ENCODE measurements around the gene IL12RB1. TPM values are rescaled to one million over a fixed set of nuclear protein-coding genes. Genes with fewer than 3 reads are reported as not detected.

The IL12RB1 gene
- total RNA-seq, 1 experiment from 2014 or later: not detected

- TF ChIP-seq JUND (IDR thresholded peaks at IDR 0.05) (no peak), TCF7L2 (IDR thresholded peaks at IDR 0.05; ENCODE audit: borderline replicate concordance, extremely low read depth, insufficient read depth, insufficient read length) (no peak), YY1 (IDR thresholded peaks at IDR 0.05; ENCODE audit: extremely low read depth, insufficient replicate concordance, low read depth, low read length) (no peak), ELF1 (IDR thresholded peaks at IDR 0.05; ENCODE audit: borderline replicate concordance, low read depth) (no peak), ZFX (IDR thresholded peaks at IDR 0.05) (no peak), RAD21 (IDR thresholded peaks at IDR 0.05; ENCODE audit: low read depth) (no peak), SIN3A (IDR thresholded peaks at IDR 0.05; ENCODE audit: low read depth) (no peak), SRF (IDR thresholded peaks at IDR 0.05; ENCODE audit: low read depth) (no peak), MAX (IDR thresholded peaks at IDR 0.05) (no peak), EGR1 (IDR thresholded peaks at IDR 0.05; ENCODE audit: low read depth) (no peak), ATF3 (IDR thresholded peaks at IDR 0.05) (no peak), ZBTB33 (IDR thresholded peaks at IDR 0.05; ENCODE audit: extremely low read depth, insufficient replicate concordance, low read length) (no peak), CEBPB (IDR thresholded peaks at IDR 0.05; ENCODE audit: low read depth) (no peak), EZH2 (IDR thresholded peaks at IDR 0.05) (no peak), EZH2phosphoT487 (IDR thresholded peaks at IDR 0.05; ENCODE audit: borderline replicate concordance) (no peak), ZNF274 (IDR thresholded peaks at IDR 0.05; ENCODE audit: low read depth, low read length) (no peak)
- Histone ChIP-seq H3K27ac (ENCODE audit: low read depth, low read length) (no peak overlapping the region), H3K36me3 (ENCODE audit: control insufficient read depth in 1 of 2, insufficient read depth in 2 of 2, low read length in 2 of 2) (no peaks in the 10 kb centered on the region), H3K27me3 (ENCODE audit: insufficient read depth, low read length) (no peaks in the 10 kb centered on the region), H3K4me3 (replicated peaks in 1 of 2; ENCODE audit: low read depth in 1 of 2, low read length in 2 of 2) (no peak overlapping the region), H3K9ac (ENCODE audit: low read length) (no peak overlapping the region), H4K20me1 (ENCODE audit: insufficient read depth) (no peaks in the 10 kb centered on the region), H2AFZ (ENCODE audit: low read depth, low read length, poor library complexity, severe bottlenecking) (no peak overlapping the region), H3K79me2 (ENCODE audit: insufficient read depth, low read length) (no peaks in the 10 kb centered on the region), H3K9me3 (ENCODE audit: control insufficient read depth in 1 of 2, insufficient read depth in 1 of 2, low read depth in 1 of 2, low read length in 2 of 2) (no peaks in the 10 kb centered on the region), H3K9me2 (ENCODE audit: insufficient read depth) (no peaks in the 10 kb centered on the region), H3K4me2 (ENCODE audit: low read length) (no peak overlapping the region), H3K4me1 (ENCODE audit: control insufficient read depth in 1 of 2, insufficient read depth in 2 of 2, low read length in 2 of 2) (peaks cover 0 to 4% of the 10 kb centered on the region in 2 experiments; a peak in 1 of 4 replicates)
- POLR2A ChIA-PET: no interaction called here
- RAD21 ChIA-PET (ENCODE audit: low non-redundant PET in 1 of 2, low total read pairs in 2 of 2, uncharacterized antibody in 2 of 2, unreplicated experiment in 2 of 2): no interaction called here
- intact Hi-C loops (cut with micrococcal nuclease): no loop called here
- no peak for ATAC-seq
- CTCF ChIA-PET: no interaction called here
- no peak for DNase-seq (ENCODE audit: low read depth, low spot score)
- no TSS peak for BruUV-seq (replicated peaks)
Observed at GRCh38 chr19:18083929-18084684, 2.6 kb downstream of the IL12RB1 start.

Measured in HCT116 (cell line).